Hepatocyte (in vitro differentiated cells): ENCODE data around the gene PRSS53. TPM values are rescaled to one million over a fixed set of nuclear protein-coding genes. Genes with fewer than 3 reads are reported as not detected.
A peak's percentile ranks its signal among the peaks of the same experiment; 100 is the strongest.

Source experiments
- DNase-seq: peaks from one replicate; pipeline ENCODE4 v3.0.0-alpha.2; 2016; ENCODE audit warnings: low spot score
- H2AFZ ChIP-seq: fragments of 200-600 bp; sonication (generic); 2 replicates; pipeline ENCODE4 v1.6.0; 2016; ENCODE audit warnings: antibody characterized with exemption, mild to moderate bottlenecking
- H3K27ac ChIP-seq: fragments of 200-600 bp; sonication (generic); 2 replicates; pipeline ENCODE4 v1.5.1; 2016; ENCODE audit warnings: mild to moderate bottlenecking
- H3K27me3 ChIP-seq: fragments of 200-600 bp; sonication (generic); 2 replicates; pipeline ENCODE4 v1.6.1; 2016
- H3K36me3 ChIP-seq: fragments of 200-600 bp; sonication (generic); replicated peaks from 2 replicates; pipeline ENCODE4 v1.5.1; 2016; ENCODE audit warnings: low read depth; ENCODE audit not compliant: insufficient read depth
- H3K4me1 ChIP-seq: fragments of 200-600 bp; sonication (generic); 2 replicates; pipeline ENCODE4 v1.5.1; 2016; ENCODE audit warnings: mild to moderate bottlenecking, moderate library complexity; ENCODE audit not compliant: insufficient read depth
- H3K4me2 ChIP-seq: fragments of 200-600 bp; sonication (generic); 2 replicates; pipeline ENCODE4 v1.6.0; 2016
- H3K4me3 ChIP-seq: fragments of 200-600 bp; sonication (generic); 2 replicates; pipeline ENCODE4 v1.5.1; 2016; ENCODE audit warnings: mild to moderate bottlenecking
- H3K79me2 ChIP-seq: fragments of 200-600 bp; sonication (generic); 2 replicates; pipeline ENCODE4 v1.6.0; 2017; ENCODE audit warnings: mild to moderate bottlenecking
- H3K9me2 ChIP-seq: fragments of 200-600 bp; sonication (generic); replicated peaks from 2 replicates; pipeline ENCODE4 v1.6.0; 2017; ENCODE audit warnings: mild to moderate bottlenecking; ENCODE audit not compliant: insufficient read depth
- H3K9me3 ChIP-seq: fragments of 200-600 bp; sonication (generic); 2 replicates; pipeline ENCODE4 v1.5.1; 2016; ENCODE audit warnings: low read depth, mild to moderate bottlenecking
- H4K20me1 ChIP-seq: fragments of 200-600 bp; sonication (generic); 2 replicates; pipeline ENCODE4 v1.6.0; 2016; ENCODE audit warnings: mild to moderate bottlenecking; ENCODE audit not compliant: insufficient read depth, poor library complexity, severe bottlenecking
- EZH2 ChIP-seq: fragments of 200-600 bp; sonication (generic); IDR thresholded peaks from 2 replicates; pipeline ENCODE4 v1.6.1; 2016; ENCODE audit warnings: antibody characterized with exemption, mild to moderate bottlenecking, borderline replicate concordance
- EZH2phosphoT487 ChIP-seq: fragments of 200-600 bp; sonication (generic); IDR thresholded peaks from one replicate; pipeline ENCODE4 v1.6.1; 2018; ENCODE audit warnings: antibody characterized with exemption, mild to moderate bottlenecking, low read depth, moderate library complexity; ENCODE audit not compliant: unreplicated experiment, severe bottlenecking
- WGBS: methylation state at CpG from one replicate; pipeline ENCODE4 v1.1.6; 2016; ENCODE audit warnings: low lambda C conversion rate; ENCODE audit errors: missing lambda C conversion rate; 5-methylcytosine and 5-hydroxymethylcytosine counted together
- polyA plus RNA-seq: library from polyadenylated mRNA; unstranded; fragments of >200 nt; fragmentation: Nextera tagmentation; extraction: Ambion mirVana; gene quantifications from 2 replicates; pipeline ENCODE4 v1.2.1, GENCODE V29; 2016
- total RNA-seq: library from RNA; depleted of rRNA; stranded (reverse); fragments of >200 nt; gene quantifications from 2 replicates; pipeline ENCODE4 v1.2.3, GENCODE V29; 2014
- TF ChIP-seq, protein P1 (sequence below): fragments of 200-600 bp; sonication (generic); IDR thresholded peaks from 2 replicates; pipeline ENCODE4 v1.5.1; 2016; ENCODE audit warnings: antibody characterized with exemption, mild to moderate bottlenecking; ENCODE audit not compliant: poor library complexity

Gene PRSS53
- total and polyA plus RNA-seq, 2 experiments from 2014 or later: 0.39 to 2.2 TPM

DNA sequence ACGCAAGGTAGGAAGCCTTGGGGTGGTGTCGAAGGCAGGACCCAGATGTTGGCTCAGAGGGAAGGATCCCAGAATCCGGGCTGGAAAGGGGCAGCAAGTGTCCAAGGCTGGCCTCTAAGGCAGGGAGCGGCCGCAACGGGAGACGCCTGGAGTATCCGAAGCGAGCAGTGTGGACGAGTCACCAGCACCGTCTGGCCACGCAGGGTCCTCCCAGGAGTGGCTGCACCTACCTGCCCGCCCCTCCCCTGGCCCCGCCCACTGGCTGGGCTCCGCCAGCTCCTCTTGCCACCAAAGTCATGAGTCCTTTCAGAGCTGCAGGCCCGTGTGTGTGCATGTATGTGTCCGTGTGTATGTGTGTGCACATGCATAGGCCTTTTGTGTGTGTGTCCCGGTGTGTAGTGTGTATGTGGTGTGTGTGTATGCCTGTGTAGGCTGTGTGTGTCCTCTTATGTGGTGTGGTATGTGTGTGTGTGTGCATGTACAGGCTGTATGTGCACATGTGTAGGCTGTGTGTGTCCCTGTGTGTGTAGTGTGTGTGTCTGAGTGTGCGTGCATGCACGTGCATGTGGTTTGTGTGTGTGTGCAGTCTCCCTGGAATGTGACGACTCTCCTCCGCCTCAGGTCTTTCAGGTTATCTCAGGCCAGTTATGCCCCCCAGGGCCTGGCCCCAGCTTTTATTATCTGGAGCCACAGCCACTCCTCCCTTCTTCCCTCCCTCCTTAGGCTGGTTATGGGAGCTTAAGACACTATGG is 47.0 kb upstream of the PRSS53 start, which contains the start of gene PRSS8:
TSS of gene PRSS8 (minus strand) at position 193 of the 752 bp plus-strand sequence. CDS start 229 bp downstream, outside the sequence.
- no peaks in the 10 kb centered on the region for H3K27me3 ChIP-seq
- peaks cover 4% of the 10 kb centered on the region for H4K20me1 ChIP-seq
- WGBS: 22% methylated on average over 18 of the region's 22 CpGs
- TF ChIP-seq, protein P1, sequence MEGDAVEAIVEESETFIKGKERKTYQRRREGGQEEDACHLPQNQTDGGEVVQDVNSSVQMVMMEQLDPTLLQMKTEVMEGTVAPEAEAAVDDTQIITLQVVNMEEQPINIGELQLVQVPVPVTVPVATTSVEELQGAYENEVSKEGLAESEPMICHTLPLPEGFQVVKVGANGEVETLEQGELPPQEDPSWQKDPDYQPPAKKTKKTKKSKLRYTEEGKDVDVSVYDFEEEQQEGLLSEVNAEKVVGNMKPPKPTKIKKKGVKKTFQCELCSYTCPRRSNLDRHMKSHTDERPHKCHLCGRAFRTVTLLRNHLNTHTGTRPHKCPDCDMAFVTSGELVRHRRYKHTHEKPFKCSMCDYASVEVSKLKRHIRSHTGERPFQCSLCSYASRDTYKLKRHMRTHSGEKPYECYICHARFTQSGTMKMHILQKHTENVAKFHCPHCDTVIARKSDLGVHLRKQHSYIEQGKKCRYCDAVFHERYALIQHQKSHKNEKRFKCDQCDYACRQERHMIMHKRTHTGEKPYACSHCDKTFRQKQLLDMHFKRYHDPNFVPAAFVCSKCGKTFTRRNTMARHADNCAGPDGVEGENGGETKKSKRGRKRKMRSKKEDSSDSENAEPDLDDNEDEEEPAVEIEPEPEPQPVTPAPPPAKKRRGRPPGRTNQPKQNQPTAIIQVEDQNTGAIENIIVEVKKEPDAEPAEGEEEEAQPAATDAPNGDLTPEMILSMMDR: no peak
- DNase-seq: peak; percentile 90
- peak within 1 kb of the TSS; percentile 76 for H3K4me2 ChIP-seq
- H3K4me1 ChIP-seq: peaks cover 45% of the 10 kb centered on the region
- no peaks in the 10 kb centered on the region for H3K9me3 ChIP-seq
- H3K27ac ChIP-seq: peak within 1 kb of the TSS; percentile 98
- peak within 1 kb of the TSS; percentile 83 for H3K4me3 ChIP-seq
- H2AFZ ChIP-seq: no peak within 1 kb of the TSS
- no peaks in the 10 kb centered on the region for H3K36me3 ChIP-seq
- H3K79me2 ChIP-seq: peaks cover 28% of the 10 kb centered on the region
- no peaks in the 10 kb centered on the region for H3K9me2 ChIP-seq

DNA sequence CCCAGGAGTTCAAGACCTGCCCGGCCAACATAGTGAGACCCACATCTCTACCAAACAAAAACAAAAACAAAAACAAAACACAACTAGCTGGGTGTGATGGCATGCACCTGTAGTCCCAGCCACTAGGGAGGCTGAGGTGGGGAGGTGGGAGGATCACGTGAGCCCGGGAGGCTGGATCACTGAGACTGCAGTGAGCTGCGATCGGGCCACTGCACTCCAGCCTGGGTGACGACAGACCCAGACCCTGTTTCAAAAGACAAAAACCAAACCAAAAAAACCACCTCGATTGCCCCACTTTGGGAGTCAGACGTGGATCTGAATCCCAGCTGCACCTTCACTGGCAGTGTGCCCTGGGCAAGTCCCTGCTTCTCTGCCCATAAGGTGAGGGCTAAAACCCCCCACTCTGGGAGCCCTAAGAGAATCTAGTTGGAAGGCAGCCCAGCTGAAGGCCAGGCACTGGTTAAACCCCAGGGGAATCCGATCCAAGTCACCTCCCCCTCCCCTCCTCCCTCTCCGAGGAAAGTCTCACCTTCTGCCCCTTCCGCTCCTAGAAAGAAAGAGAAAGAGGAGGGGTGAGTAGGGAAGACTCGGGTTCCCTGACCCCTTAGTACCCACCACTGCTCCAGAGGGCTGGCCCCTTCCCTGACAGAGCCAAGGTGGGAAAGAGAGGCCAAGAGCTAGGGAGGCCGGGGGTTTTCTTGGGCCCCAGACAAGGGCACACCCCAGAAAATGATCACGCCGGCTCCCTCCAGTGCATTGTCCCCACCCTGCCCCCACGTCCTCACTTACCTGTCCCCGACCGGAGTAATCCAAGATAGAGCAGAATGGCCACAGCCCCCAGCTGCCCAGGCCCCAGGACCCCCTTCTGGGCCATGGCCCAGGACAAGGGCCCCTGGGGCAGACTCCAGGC is 46.1 kb upstream of the PRSS53 start:
- H3K9me3 ChIP-seq: no peaks in the 10 kb centered on the region
- H3K4me3 ChIP-seq: peak overlapping the region; percentile 83
- H3K79me2 ChIP-seq: peaks cover 28% of the 10 kb centered on the region
- peak overlapping the region; percentile 76 for H3K4me2 ChIP-seq
- TF ChIP-seq EZH2phosphoT487 (no peak), EZH2 (no peak)
- TF ChIP-seq, protein P1: no peak
- DNase-seq: peak; percentile 80
- no peaks in the 10 kb centered on the region for H3K36me3 ChIP-seq
- peaks cover 4% of the 10 kb centered on the region for H4K20me1 ChIP-seq
- WGBS: 10% methylated on average over 17 of the region's 18 CpGs
- H2AFZ ChIP-seq: no peak overlapping the region
- H3K9me2 ChIP-seq: no peaks in the 10 kb centered on the region
- no peaks in the 10 kb centered on the region for H3K27me3 ChIP-seq
- H3K27ac ChIP-seq: peak overlapping the region; percentile 98
- peaks cover 53% of the 10 kb centered on the region for H3K4me1 ChIP-seq

DNA sequence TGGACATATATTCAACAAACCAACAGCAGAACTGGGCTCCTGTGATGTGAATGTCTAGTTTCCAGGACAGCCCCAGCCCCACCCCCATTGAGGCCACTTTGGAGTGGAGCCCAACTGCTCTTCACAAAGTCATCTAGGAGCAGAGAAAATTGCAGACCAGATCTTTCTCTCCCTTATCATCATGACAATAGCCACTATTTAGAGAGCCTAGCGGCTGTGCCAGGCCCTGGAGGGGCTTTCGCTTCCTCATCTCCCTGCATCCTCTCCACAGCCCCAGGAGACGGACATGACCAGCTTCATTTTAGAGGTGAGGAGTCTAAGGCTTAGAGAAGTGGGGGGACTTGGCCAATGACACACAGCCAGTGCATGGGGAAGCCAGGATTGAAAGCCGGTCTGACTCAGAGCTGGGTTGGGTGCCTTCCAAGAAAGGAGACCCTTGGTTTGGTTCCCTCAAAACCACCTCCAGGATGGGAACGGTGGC is 45.4 kb upstream of the PRSS53 start:
- H3K9me3 ChIP-seq: no peaks in the 10 kb centered on the region
- TF ChIP-seq EZH2phosphoT487 (no peak), EZH2 (no peak)
- TF ChIP-seq, protein P1: no peak
- 35% methylated on average over 5 of the region's 5 CpGs for WGBS
- peak overlapping the region; percentile 98 for H3K27ac ChIP-seq
- H3K4me1 ChIP-seq: peaks cover 56% of the 10 kb centered on the region
- H3K9me2 ChIP-seq: no peaks in the 10 kb centered on the region
- no peaks in the 10 kb centered on the region for H3K27me3 ChIP-seq
- no peak overlapping the region for H2AFZ ChIP-seq
- H3K79me2 ChIP-seq: peaks cover 28% of the 10 kb centered on the region
- peak; percentile 30 for DNase-seq
- peak overlapping the region; percentile 76 for H3K4me2 ChIP-seq
- peaks cover 4% of the 10 kb centered on the region for H4K20me1 ChIP-seq
- peak overlapping the region; percentile 83 for H3K4me3 ChIP-seq
- H3K36me3 ChIP-seq: no peaks in the 10 kb centered on the region
